ENCODE measurements around the gene RUVBL1. TPM values are rescaled to one million over a fixed set of nuclear protein-coding genes. Genes with fewer than 3 reads are reported as not detected.

RUVBL1 gene
- total and polyA plus RNA-seq, 10 of the 15 experiments (the other 5 are each of a cell fraction or from before 2014, with no cell fraction given) = 15.2 to 142 (median 84.2) TPM

- no TSS peak for BruUV-seq (replicated peaks)
- Histone ChIP-seq H3K9ac (ENCODE audit: control insufficient read depth, insufficient read depth, low read length) (peak overlapping the region; percentile 87), H3K79me2 (ENCODE audit: control insufficient read depth, insufficient read depth, low read length) (peaks cover 57% of the 10 kb centered on the region), H3K27ac (ENCODE audit: control insufficient read depth, insufficient read depth) (peak overlapping the region; percentile 20; the same call in 1 of the 2 replicates), H3K27me3 (replicated peaks in 1 of 2; ENCODE audit: control insufficient read depth in 2 of 2, insufficient read depth in 2 of 2, low read length in 1 of 2) (no peaks in the 10 kb centered on the region), H3K4me1 (ENCODE audit: control insufficient read depth, insufficient read depth, low read length) (peaks cover 15% of the 10 kb centered on the region; the same call in 1 of the 2 replicates), H3K9me3 (replicated peaks; ENCODE audit: control insufficient read depth, insufficient read depth, low read length) (no peaks in the 10 kb centered on the region), H2AFZ (ENCODE audit: control insufficient read depth, low read depth, low read length) (no peak overlapping the region), H3K4me2 (ENCODE audit: control insufficient read depth, insufficient read depth) (peak overlapping the region; percentile 93), H3K36me3 (ENCODE audit: control insufficient read depth in 2 of 2, insufficient read depth in 2 of 2, low read length in 1 of 2) (peaks cover 4 to 26% of the 10 kb centered on the region in 2 experiments), H4K20me1 (ENCODE audit: control insufficient read depth, insufficient read depth) (peaks cover 3% of the 10 kb centered on the region; the same call in 1 of the 2 replicates), H3K4me3 (peak overlapping the region; percentile 94)
- POLR2A ChIA-PET = interaction anchor here (0.5 to 1.4 kb wide), 3 partner anchors 40 to 299 kb away, joined by 3 to 10 read pairs (median 5); no protein-coding TSS in a partner anchor
- in situ Hi-C loops (cut with MboI) (no loop called here), intact Hi-C loops (cut with micrococcal nuclease; ENCODE audit: unreplicated experiment) (loop anchor here (5.0 to 10.0 kb wide), 2 partner anchors 319 to 466 kb away; no protein-coding TSS in a partner anchor)
- CTCF ChIA-PET = interaction anchor here (1.5 to 5.0 kb wide), 2 partner anchors 13 to 80 kb away, joined by 5 to 37 read pairs; no protein-coding TSS in a partner anchor
- WGBS (ENCODE audit: insufficient coverage, insufficient replicate concordance, low lambda C conversion rate, missing lambda C conversion rate) = 47% methylated on average over 6 of the region's 6 CpGs
- no peak for FAIRE-seq
- ATAC-seq = no peak
- RAD21 ChIA-PET (ENCODE audit: unreplicated experiment) = no interaction called here
- SMC1A ChIA-PET (ENCODE audit: uncharacterized antibody, unreplicated experiment) = interaction anchor here (0.9 to 1.5 kb wide), 4 partner anchors 12 to 219 kb away, joined by 3 to 4 read pairs (median 3); no protein-coding TSS in a partner anchor
- no peak for DNase-seq (ENCODE audit: low read depth, low spot score)
- TF ChIP-seq E4F1 (IDR thresholded peaks at IDR 0.05; ENCODE audit: borderline replicate concordance, partially characterized antibody) (no peak), NFXL1 (IDR thresholded peaks at IDR 0.05; ENCODE audit: borderline replicate concordance) (no peak), CBX3 (IDR thresholded peaks at IDR 0.05; ENCODE audit: borderline replicate concordance, low read depth) (no peak), WRNIP1 (IDR thresholded peaks at IDR 0.05; ENCODE audit: borderline replicate concordance, low read depth, low read length) (0 out of 2 replicates have a peak, but pooled peaks have one; percentile 47)
Observed at GRCh38 chr3:128053614-128054013, 70.0 kb downstream of the RUVBL1 start.
